SK-N-SH (cell line): ENCODE measurements around the gene PGS1. TPM values are rescaled to one million over a fixed set of nuclear protein-coding genes. Genes with fewer than 3 reads are reported as not detected.

Experiments used
- CTCF ChIA-PET: fragments of 300-600, 350-600 bp; formaldehyde crosslinking; extraction: SDS; loops from one replicate; lab custom pipeline; 2021; lab: Yijun Ruan, JAX
- POLR2A ChIA-PET: fragments of 350-600 bp; sonication (Branson Sonifier 250); formaldehyde crosslinking; extraction: SDS; loops from one replicate; lab custom pipeline; 2020; ENCODE audit warnings: antibody characterized with exemption, inconsistent platforms; lab: Yijun Ruan, JAX
- DNase-seq: peaks from one replicate; pipeline ENCODE4 v3.0.0; 2012
- H2AFZ ChIP-seq: fragments of 200-600 bp; sonication (generic); 2 replicates; pipeline ENCODE4 v1.8.1; 2016; ENCODE audit warnings: antibody characterized with exemption, mild to moderate bottlenecking, low read depth
- H3F3A ChIP-seq: fragments of 200-600 bp; sonication (generic); replicated peaks from 2 replicates; pipeline ENCODE3; 2016; ENCODE audit warnings: antibody characterized with exemption, mild to moderate bottlenecking; ENCODE audit not compliant: insufficient read depth
- H3K27ac ChIP-seq, 2 experiments: fragments of 200-500 bp in 1 of 2; fragments of 200-600 bp in 1 of 2; sonication (Bioruptor generic) in 1 of 2; sonication (generic), shearing (Covaris generic) in 1 of 2; 2 replicates each; pipeline versions ENCODE4 v1.5.1 to v1.6.1; 2014 to 2016; ENCODE audit warnings: low read depth in 2 of 2, inconsistent platforms in 1 of 2, low read length in 1 of 2, mild to moderate bottlenecking in 1 of 2, mixed read lengths in 1 of 2
- H3K27me3 ChIP-seq: fragments of 200-600 bp; sonication (generic), shearing (Covaris generic); 2 replicates; pipeline ENCODE4 v1.6.1; 2016; ENCODE audit warnings: mixed run types; ENCODE audit not compliant: insufficient read depth
- H3K36me3 ChIP-seq, 2 experiments: fragments of 200-500 bp in 1 of 2; fragments of 200-600 bp in 1 of 2; sonication (Bioruptor generic) in 1 of 2; sonication (generic) in 1 of 2; replicated peaks in 1 of 2; 2 replicates each; pipeline versions ENCODE3 to v1.5.1; 2014 to 2016; ENCODE audit warnings: low read length in 1 of 2, mild to moderate bottlenecking in 1 of 2; ENCODE audit not compliant: insufficient read depth in 2 of 2, control insufficient read depth in 1 of 2
- H3K4me1 ChIP-seq, 2 experiments: fragments of 200-500 bp in 1 of 2; fragments of 200-600 bp in 1 of 2; sonication (Bioruptor generic) in 1 of 2; sonication (generic), shearing (Covaris generic) in 1 of 2; 2 replicates each; pipeline versions ENCODE4 v1.5.1 to v1.6.1; 2014 to 2016; ENCODE audit warnings: low read depth in 1 of 2, low read length in 1 of 2, mixed run types in 1 of 2; ENCODE audit not compliant: insufficient read depth in 2 of 2, control insufficient read depth in 1 of 2
- H3K4me2 ChIP-seq: fragments of 200-600 bp; sonication (generic), shearing (Covaris generic); 2 replicates; pipeline ENCODE4 v1.6.1; 2017; ENCODE audit warnings: mixed run types
- H3K4me3 ChIP-seq, 2 experiments: fragments of 200-500 bp in 1 of 2; fragments of 200-600 bp in 1 of 2; sonication (Bioruptor generic) in 1 of 2; sonication (generic), shearing (Covaris generic) in 1 of 2; 2 replicates each; pipeline versions ENCODE4 v1.5.1 to v1.8.1; 2014 to 2016; ENCODE audit warnings: low read depth in 2 of 2, inconsistent platforms in 1 of 2, low read length in 1 of 2, mild to moderate bottlenecking in 1 of 2, mixed read lengths in 1 of 2, moderate library complexity in 1 of 2
- H3K79me2 ChIP-seq: fragments of 200-600 bp; sonication (generic); 2 replicates; pipeline ENCODE4 v1.8.1; 2017; ENCODE audit warnings: mild to moderate bottlenecking; ENCODE audit not compliant: insufficient read depth
- H3K9ac ChIP-seq: fragments of 200-600 bp; sonication (generic); 2 replicates; pipeline ENCODE4 v1.6.1; 2017; ENCODE audit warnings: mixed run types
- H3K9me2 ChIP-seq: fragments of 200-600 bp; sonication (generic); 2 replicates; pipeline ENCODE4 v1.6.1; 2017; ENCODE audit warnings: mixed run types
- H3K9me3 ChIP-seq: fragments of 200-600 bp; sonication (generic); 2 replicates; pipeline ENCODE4 v1.6.1; 2017; ENCODE audit warnings: mixed run types, mild to moderate bottlenecking, moderate library complexity
- H4K20me1 ChIP-seq: fragments of 200-600 bp; sonication (generic); 2 replicates; pipeline ENCODE4 v1.6.1; 2017; ENCODE audit warnings: mild to moderate bottlenecking, mixed run types; ENCODE audit not compliant: insufficient read depth
- CTCF ChIP-seq: fragments of 200-600 bp; sonication (generic); IDR thresholded peaks from 2 replicates; pipeline ENCODE4 v1.6.1; 2017; ENCODE audit warnings: antibody characterized with exemption, mild to moderate bottlenecking, moderate library complexity
- ELF1 ChIP-seq: IDR thresholded peaks from 2 replicates; pipeline ENCODE4 v1.4.0; 2012
- EP300 ChIP-seq, 2 experiments: IDR thresholded peaks; 2 replicates each; pipeline versions ENCODE4 v1.4.0 to v1.6.1; 2012; ENCODE audit warnings: borderline replicate concordance in 1 of 2, low read depth in 1 of 2, low read length in 1 of 2
- GABPA ChIP-seq: IDR thresholded peaks from 2 replicates; pipeline ENCODE4 v1.4.0; 2012; ENCODE audit warnings: low read depth, mild to moderate bottlenecking
- IRF3 ChIP-seq: fragments of 150-350 bp; IDR thresholded peaks from 2 replicates; pipeline ENCODE4 v1.6.1; 2016; ENCODE audit warnings: mild to moderate bottlenecking, low read depth, low read length
- MAX ChIP-seq: IDR thresholded peaks from 2 replicates; pipeline ENCODE4 v1.4.0; 2012; ENCODE audit warnings: low read depth
- MEF2A ChIP-seq: IDR thresholded peaks from 2 replicates; pipeline ENCODE4 v1.4.0; 2012; ENCODE audit warnings: low read depth, borderline replicate concordance
- MXI1 ChIP-seq: IDR thresholded peaks from 2 replicates; pipeline ENCODE4 v1.6.1; 2012; ENCODE audit warnings: mild to moderate bottlenecking, low read depth, low read length, improper control_type of control experiment
- NFIC ChIP-seq: IDR thresholded peaks from 2 replicates; pipeline ENCODE4 v1.4.0; 2012; ENCODE audit warnings: borderline replicate concordance
- POLR2AphosphoS5 ChIP-seq: IDR thresholded peaks from 2 replicates; pipeline ENCODE4 v1.6.1; 2012; ENCODE audit warnings: low read depth, low read length
- RAD21 ChIP-seq: IDR thresholded peaks from 2 replicates; pipeline ENCODE4 v1.6.1; 2012; ENCODE audit warnings: mild to moderate bottlenecking, low read length
- RCOR1 ChIP-seq: fragments of 150-350 bp; IDR thresholded peaks from 2 replicates; pipeline ENCODE4 v1.6.1; 2017; ENCODE audit warnings: antibody characterized with exemption, low read length
- REST ChIP-seq: IDR thresholded peaks from 2 replicates; pipeline ENCODE4 v1.6.1; 2012; ENCODE audit warnings: mild to moderate bottlenecking, low read depth, low read length, moderate library complexity
- RFX5 ChIP-seq: IDR thresholded peaks from 2 replicates; pipeline ENCODE4 v1.6.1; 2012; ENCODE audit warnings: mild to moderate bottlenecking, improper control_type of control experiment, low read length
- SIN3A ChIP-seq: IDR thresholded peaks from 2 replicates; pipeline ENCODE4 v1.6.1; 2012; ENCODE audit warnings: low read depth, mild to moderate bottlenecking, low read length, moderate library complexity, borderline replicate concordance
- USF1 ChIP-seq: IDR thresholded peaks from 2 replicates; pipeline ENCODE4 v1.4.0; 2012; ENCODE audit warnings: low read depth, borderline replicate concordance
- USF2 ChIP-seq: fragments of 150-350 bp; IDR thresholded peaks from 2 replicates; pipeline ENCODE4 v1.6.1; 2017; ENCODE audit warnings: antibody characterized with exemption, low read length, low read depth, borderline replicate concordance
- YY1 ChIP-seq: IDR thresholded peaks from 2 replicates; pipeline ENCODE4 v1.4.0; 2012; ENCODE audit warnings: low read depth, mild to moderate bottlenecking
- ZBTB33 ChIP-seq: IDR thresholded peaks from 2 replicates; pipeline ENCODE4 v1.4.0; 2012; ENCODE audit warnings: low read depth, borderline replicate concordance
- WGBS: methylation state at CpG from one replicate; pipeline ENCODE4 v1.1.6; 2017; ENCODE audit warnings: low lambda C conversion rate; 5-methylcytosine and 5-hydroxymethylcytosine counted together
- polyA plus RNA-seq, 3 experiments: library from polyadenylated mRNA; depleted of rRNA; stranded (reverse); fragments of >200 nt; gene quantifications; 2 replicates each; pipeline ENCODE4 v1.2.3, GENCODE V29; 2012

Gene PGS1
- polyA plus RNA-seq, 1 of the 3 experiments (the other 2 are of a cell fraction) = 88.4 TPM

GRCh38 chr17:78344666-78345065, 33.8 kb upstream of the PGS1 start:
- WGBS = 93% methylated on average over 10 of the region's 10 CpGs

More at GRCh38 chr17:78344666-78345065, 33.8 kb upstream of the PGS1 start:
- POLR2A ChIA-PET = interaction anchor here (0.7 kb wide), 1 partner anchor 87 kb away, joined by 3 read pairs; no protein-coding TSS in a partner anchor
- Histone ChIP-seq H3K4me2 (no peak overlapping the region), H3K27me3 (no peaks in the 10 kb centered on the region), H4K20me1 (no peaks in the 10 kb centered on the region), H3K9me3 (no peaks in the 10 kb centered on the region), H3K9ac (no peak overlapping the region), H3K36me3 (no peaks in the 10 kb centered on the region), H3K4me3 (no peak overlapping the region), H3K9me2 (no peaks in the 10 kb centered on the region), H3F3A (peaks cover 34% of the 10 kb centered on the region), H3K4me1 (peaks cover 31 to 39% of the 10 kb centered on the region in 2 experiments; a peak in 3 of 4 replicates), H2AFZ (no peak overlapping the region), H3K27ac (no peak overlapping the region), H3K79me2 (no peaks in the 10 kb centered on the region)
- CTCF ChIA-PET = interaction anchor here (0.6 to 3.0 kb wide), 8 partner anchors 13 to 94 kb away, joined by 3 to 20 read pairs (median 4); partner anchors contain the start of gene SOCS3
- TF ChIP-seq MEF2A (no peak), NFIC (no peak), POLR2AphosphoS5 (no peak), RCOR1 (no peak), YY1 (no peak), USF1 (no peak), CTCF (no peak), ELF1 (no peak), RAD21 (no peak), REST (no peak), EP300 (IDR thresholded peaks at IDR 0.05; ENCODE audit: borderline replicate concordance in 1 of 2, low read depth in 1 of 2, low read length in 1 of 2) (no peak), SIN3A (no peak), GABPA (no peak), RFX5 (no peak), MAX (no peak), MXI1 (no peak), IRF3 (no peak), USF2 (no peak), ZBTB33 (no peak)
- DNase-seq = no peak
